Liver (tissue), 9 donors: ENCODE results near the gene LILRA5. TPM values are rescaled to one million over a fixed set of nuclear protein-coding genes. Genes with fewer than 3 reads are reported as not detected.
"Not testable (repeated sequence)": the region's sequence is repeated elsewhere in the genome, so short reads cannot be mapped to it uniquely, and the experiment has no call there.

Source experiments
- DNase-seq: peaks from one replicate; pipeline ENCODE4 v3.0.0-alpha.2; 2017; ENCODE audit warnings: low spot score
- H3K27ac ChIP-seq, 2 donors: one replicate each; pipeline ENCODE4 v1.7.0; 2013; ENCODE audit warnings: inconsistent platforms in 2 of 2, low read length in 2 of 2, control low read depth in 1 of 2, low read depth in 1 of 2, mild to moderate bottlenecking in 1 of 2
- H3K27me3 ChIP-seq, 4 donors: one replicate each; pipeline versions ENCODE4 v1.6.1 to v1.7.0; 2013; ENCODE audit warnings: low read length in 3 of 4, inconsistent platforms in 1 of 4, mild to moderate bottlenecking in 1 of 4, moderate library complexity in 1 of 4; ENCODE audit not compliant: control insufficient read depth in 4 of 4, insufficient read depth in 4 of 4
- H3K36me3 ChIP-seq, 4 donors: one replicate each; pipeline versions ENCODE4 v1.6.1 to v1.7.0; 2013; ENCODE audit warnings: low read length in 3 of 4, mild to moderate bottlenecking in 3 of 4, low read depth in 1 of 4, moderate library complexity in 1 of 4; ENCODE audit not compliant: control insufficient read depth in 4 of 4, insufficient read depth in 3 of 4
- H3K4me1 ChIP-seq, 4 donors: one replicate each; pipeline versions ENCODE4 v1.6.1 to v1.7.0; 2013; ENCODE audit warnings: low read length in 3 of 4, mild to moderate bottlenecking in 3 of 4, moderate library complexity in 1 of 4; ENCODE audit not compliant: control insufficient read depth in 4 of 4, insufficient read depth in 4 of 4
- H3K4me3 ChIP-seq, 3 donors: one replicate each; pipeline versions ENCODE4 v1.6.1 to v1.7.0; 2013; ENCODE audit warnings: low read length in 3 of 3, control low read depth in 1 of 3, low read depth in 1 of 3, mild to moderate bottlenecking in 1 of 3
- H3K9ac ChIP-seq, 2 donors: one replicate each; pipeline ENCODE4 v1.7.0; 2013; ENCODE audit warnings: low read length in 2 of 2, mild to moderate bottlenecking in 2 of 2, moderate library complexity in 2 of 2, control low read depth in 1 of 2, low read depth in 1 of 2
- H3K9me3 ChIP-seq, 4 donors: one replicate each; pipeline versions ENCODE4 v1.6.1 to v1.7.0; 2013; ENCODE audit warnings: low read length in 3 of 4; ENCODE audit not compliant: control insufficient read depth in 4 of 4
- ATF3 ChIP-seq: IDR thresholded peaks from 2 replicates; pipeline ENCODE4 v1.6.1; 2016; ENCODE audit warnings: antibody characterized with exemption
- CTCF ChIP-seq: fragments of 150-350 bp; IDR thresholded peaks from 2 replicates; pipeline ENCODE4 v1.5.1; 2017; ENCODE audit warnings: improper control_type of control experiment, low read depth, low read length; ENCODE audit not compliant: missing input control
- EGR1 ChIP-seq, 2 donors: IDR thresholded peaks; 2 replicates each; pipeline ENCODE4 v1.6.1; 2016 to 2018; ENCODE audit warnings: antibody characterized with exemption in 2 of 2, low read depth in 2 of 2
- FOXA1 ChIP-seq: IDR thresholded peaks from 2 replicates; pipeline ENCODE4 v1.6.1; 2016; ENCODE audit warnings: antibody characterized with exemption
- FOXA2 ChIP-seq: IDR thresholded peaks from 2 replicates; pipeline ENCODE4 v1.6.1; 2016; ENCODE audit warnings: antibody characterized with exemption
- GABPA ChIP-seq, 2 donors: IDR thresholded peaks in 1 of 2; conservative IDR thresholded peaks in 1 of 2; 2 replicates each; pipeline ENCODE4 v1.6.1; 2016; ENCODE audit warnings: antibody characterized with exemption in 2 of 2, mild to moderate bottlenecking in 1 of 2, moderate library complexity in 1 of 2
- HNF4A ChIP-seq, 2 donors: conservative IDR thresholded peaks; 2 replicates each; pipeline ENCODE4 v1.6.1; 2016; ENCODE audit warnings: antibody characterized with exemption in 2 of 2, mild to moderate bottlenecking in 2 of 2
- HNF4G ChIP-seq: IDR thresholded peaks from 2 replicates; pipeline ENCODE4 v1.6.1; 2016; ENCODE audit warnings: antibody characterized with exemption
- JUND ChIP-seq, 2 donors: IDR thresholded peaks; 2 replicates each; pipeline ENCODE4 v1.6.1; 2016; ENCODE audit warnings: antibody characterized with exemption in 2 of 2
- MAX ChIP-seq: IDR thresholded peaks from 2 replicates; pipeline ENCODE4 v1.6.1; 2016; ENCODE audit warnings: antibody characterized with exemption
- RAD21 ChIP-seq, 2 donors: IDR thresholded peaks; 2 replicates each; pipeline ENCODE4 v1.6.1; 2016; ENCODE audit warnings: antibody characterized with exemption in 2 of 2, mild to moderate bottlenecking in 2 of 2
- REST ChIP-seq: IDR thresholded peaks from 2 replicates; pipeline ENCODE4 v1.6.1; 2016; ENCODE audit warnings: antibody characterized with exemption, mild to moderate bottlenecking
- RXRA ChIP-seq, 2 donors: IDR thresholded peaks; 2 replicates each; pipeline ENCODE4 v1.6.1; 2017 to 2018; ENCODE audit warnings: antibody characterized with exemption in 2 of 2, mild to moderate bottlenecking in 1 of 2
- SP1 ChIP-seq: IDR thresholded peaks from 2 replicates; pipeline ENCODE4 v1.6.1; 2018; ENCODE audit warnings: antibody characterized with exemption, mild to moderate bottlenecking
- TAF1 ChIP-seq: conservative IDR thresholded peaks from 2 replicates; pipeline ENCODE4 v1.6.1; 2016; ENCODE audit warnings: antibody characterized with exemption, mild to moderate bottlenecking
- YY1 ChIP-seq: IDR thresholded peaks from 2 replicates; pipeline ENCODE4 v1.6.1; 2016; ENCODE audit warnings: antibody characterized with exemption, mild to moderate bottlenecking
- ZBTB33 ChIP-seq: IDR thresholded peaks from 2 replicates; pipeline ENCODE4 v1.6.1; 2016; ENCODE audit warnings: antibody characterized with exemption
- WGBS: extraction: QIAGEN DNeasy Blood & Tissue Kit; methylation state at CpG from one replicate; pipeline ENCODE4 v1.1.7; 2013; 5-methylcytosine and 5-hydroxymethylcytosine counted together
- polyA plus RNA-seq, 2 donors: library from polyadenylated mRNA; stranded (reverse) in 1 of 2; unstranded in 1 of 2; fragments of 200-250 nt in 1 of 2; fragments of >200 nt in 1 of 2; fragmentation: Nextera tagmentation in 1 of 2; extraction: Ambion mirVana in 1 of 2; gene quantifications; one replicate each; pipeline versions ENCODE4 v1.2.1 to v1.2.3, GENCODE V29; 2013 to 2015
- total RNA-seq, 2 donors: library from RNA; depleted of rRNA; stranded (reverse); fragments of >200 nt; gene quantifications; one replicate each; pipeline ENCODE4 v1.2.3, GENCODE V29; 2014
- donor health status: healthy.
- donor health status: healthy.
- donor health status: healthy.
- donor health status: healthy.
- donor health status: healthy.

Gene LILRA5
- total and polyA plus RNA-seq, 4 donors = 0.58 to 8.7 (median 4.6) TPM

- H3K27ac ChIP-seq = no peak overlapping the region
- H3K4me1 ChIP-seq = no peaks in the 10 kb centered on the region
- TF ChIP-seq RXRA (IDR thresholded peaks at IDR 0.05) (no peak), MAX (no peak), HNF4G (no peak), SP1 (no peak), EGR1 (IDR thresholded peaks at IDR 0.05; ENCODE audit: low read depth in 2 of 2) (no peak), JUND (IDR thresholded peaks at IDR 0.05) (no peak), FOXA1 (no peak), REST (no peak), ATF3 (no peak), HNF4A (conservative IDR thresholded peaks at IDR 0.05) (no peak), TAF1 (no peak), GABPA (IDR thresholded peaks at IDR 0.05 in 1 of 2, conservative IDR thresholded peaks at IDR 0.05 in 1 of 2) (no peak), ZBTB33 (no peak), CTCF (no peak), YY1 (no peak), FOXA2 (no peak), RAD21 (IDR thresholded peaks at IDR 0.05) (no peak)
These were observed 30.1 kb downstream of the LILRA5 start for GRCh38 chr19:54282686-54283470.

GRCh38 chr19:54281729-54282075, 31.3 kb downstream of the LILRA5 start:
- not testable (repeated sequence) for H3K9me3 ChIP-seq, H3K4me3 ChIP-seq, H3K27ac ChIP-seq, H3K27me3 ChIP-seq, DNase-seq, H3K4me1 ChIP-seq, H3K9ac ChIP-seq, H3K36me3 ChIP-seq
- WGBS = 71% methylated on average over 5 of the region's 5 CpGs

More at GRCh38 chr19:54282686-54283470, 30.1 kb downstream of the LILRA5 start:
- no peaks in the 10 kb centered on the region for H3K36me3 ChIP-seq
- no peaks in the 10 kb centered on the region for H3K27me3 ChIP-seq
- no peak overlapping the region for H3K4me3 ChIP-seq
- H3K9me3 ChIP-seq = no peaks in the 10 kb centered on the region
- 54% methylated on average over 9 of the region's 9 CpGs for WGBS
- DNase-seq = no peak
- H3K9ac ChIP-seq = no peak overlapping the region
